Common myeloid progenitor, CD34-positive (primary cell): ENCODE data around the gene SPN.
"Not testable (repeated sequence)": the region's sequence is repeated elsewhere in the genome, so short reads cannot be mapped to it uniquely, and the experiment has no call there.

Experiments used
- CTCF ChIA-PET: fragments of 350-600 bp; sonication (Branson Sonifier 250); formaldehyde crosslinking; loops from one replicate; lab custom pipeline; 2021; ENCODE audit warnings: antibody characterized with exemption; lab: Charles Lee
- POLR2A ChIA-PET: fragments of 350-600 bp; sonication (Branson Sonifier 250); formaldehyde crosslinking; loops from one replicate; lab custom pipeline; 2021; ENCODE audit warnings: antibody characterized with exemption; lab: Charles Lee
- DNase-seq, 3 donors: peaks; one replicate each; pipeline versions ENCODE4 v3.0.0 to v3.0.0-alpha.2; 2013
- H3K27ac ChIP-seq, 2 experiments: 1 replicate in 1 of 2; 2 replicates in 1 of 2; pipeline ENCODE4 v1.7.0; 2013; ENCODE audit warnings: inconsistent platforms in 2 of 2, low read length in 2 of 2, mild to moderate bottlenecking in 2 of 2, low read depth in 1 of 2, moderate library complexity in 1 of 2; ENCODE audit not compliant: severe bottlenecking in 2 of 2, insufficient read depth in 1 of 2, poor library complexity in 1 of 2
- H3K27me3 ChIP-seq, 5 experiments: replicated peaks in 2 of 5; 1 replicate in 3 of 5; 2 replicates in 2 of 5; pipeline versions ENCODE4 v1.6.1 to v1.7.0; 2013; ENCODE audit warnings: low read length in 4 of 5, mild to moderate bottlenecking in 2 of 5, moderate library complexity in 2 of 5, inconsistent platforms in 1 of 5; ENCODE audit not compliant: insufficient read depth in 5 of 5, control insufficient read depth in 4 of 5
- H3K36me3 ChIP-seq, 4 experiments: 1 replicate in 2 of 4; 2 replicates in 2 of 4; pipeline versions ENCODE4 v1.6.1 to v1.7.0; 2013; ENCODE audit warnings: low read length in 3 of 4, control low read depth in 1 of 4, mild to moderate bottlenecking in 1 of 4; ENCODE audit not compliant: control insufficient read depth in 4 of 4, insufficient read depth in 4 of 4
- H3K4me1 ChIP-seq, 4 experiments: 1 replicate in 3 of 4; 2 replicates in 1 of 4; pipeline versions ENCODE4 v1.6.1 to v1.7.1; 2013; ENCODE audit warnings: low read length in 3 of 4, mild to moderate bottlenecking in 3 of 4, control low read depth in 1 of 4, inconsistent platforms in 1 of 4, moderate library complexity in 1 of 4; ENCODE audit not compliant: control insufficient read depth in 4 of 4, insufficient read depth in 4 of 4; ENCODE audit errors: control extremely low read depth in 1 of 4
- H3K4me3 ChIP-seq, 7 experiments: 1 replicate in 4 of 7; 2 replicates in 3 of 7; pipeline versions ENCODE4 v1.5.1 to v1.7.0; 2013; ENCODE audit warnings: mild to moderate bottlenecking in 7 of 7, low read length in 6 of 7, moderate library complexity in 6 of 7, inconsistent platforms in 2 of 7, low read depth in 2 of 7, control low read depth in 1 of 7; ENCODE audit not compliant: insufficient read depth in 4 of 7, control insufficient read depth in 1 of 7; ENCODE audit errors: extremely low read depth in 1 of 7
- H3K9me3 ChIP-seq, 5 experiments: 1 replicate in 4 of 5; 2 replicates in 1 of 5; pipeline versions ENCODE4 v1.6.1 to v1.7.1; 2013; ENCODE audit warnings: low read length in 4 of 5, mild to moderate bottlenecking in 2 of 5, inconsistent platforms in 1 of 5, low read depth in 1 of 5, moderate library complexity in 1 of 5; ENCODE audit not compliant: control insufficient read depth in 4 of 5, insufficient read depth in 2 of 5; ENCODE audit errors: control extremely low read depth in 1 of 5
- WGBS: methylation state at CpG from one replicate; pipeline ENCODE4 v1.1.5; 2013; ENCODE audit not compliant: insufficient coverage; 5-methylcytosine and 5-hydroxymethylcytosine counted together

Gene SPN

GRCh38 chr16:29689490-29690351 lies 26.7 kb downstream of the SPN start:
- not testable (repeated sequence) for H3K27me3 ChIP-seq, H3K27ac ChIP-seq, H3K9me3 ChIP-seq, H3K36me3 ChIP-seq, H3K4me3 ChIP-seq, DNase-seq
- H3K4me1 ChIP-seq = peaks cover 10 to 35% (median 21%) of the 10 kb centered on the region in 4 experiments
- CTCF ChIA-PET = interaction anchor here (1.4 to 3.6 kb wide), 4 partner anchors 10 to 126 kb away, joined by 3 to 21 read pairs (median 10); partner anchors contain the start of gene PAGR1
- POLR2A ChIA-PET = interaction anchor here (1.3 kb wide), 1 partner anchor 11 kb away, joined by 4 read pairs; the partner anchor contains the start of gene QPRT
- 87% methylated on average over 15 of the region's 23 CpGs for WGBS

- H3K4me1 ChIP-seq = peaks cover 0 to 17% (median 10%) of the 10 kb centered on the region in 4 experiments
- H3K4me3 ChIP-seq, H3K9me3 ChIP-seq, H3K27ac ChIP-seq, DNase-seq, H3K27me3 ChIP-seq: not testable (repeated sequence)
- peaks cover 0 to 19% (median 1%) of the 10 kb centered on the region in 4 experiments for H3K36me3 ChIP-seq
- WGBS = 99% methylated on average over 19 of the region's 26 CpGs
- CTCF ChIA-PET = interaction anchor here (1.3 to 3.6 kb wide), 5 partner anchors 17 to 156 kb away, joined by 3 to 16 read pairs (median 10); no protein-coding TSS in a partner anchor
- POLR2A ChIA-PET = interaction anchor here (0.7 kb wide), 1 partner anchor 180 kb away, joined by 4 read pairs; no protein-coding TSS in a partner anchor
Measured at GRCh38 chr16:29692606-29693005, 29.6 kb downstream of the SPN start.

- no peak for DNase-seq
- Histone ChIP-seq H3K4me3 (no peak overlapping the region), H3K4me1 (peaks cover 0 to 9% (median 7%) of the 10 kb centered on the region in 4 experiments), H3K9me3 (peaks cover 0 to 5% (median 0%) of the 10 kb centered on the region in 5 experiments), H3K27ac (no peak overlapping the region), H3K27me3 (no peaks in the 10 kb centered on the region), H3K36me3 (peaks cover 0 to 19% (median 0%) of the 10 kb centered on the region in 4 experiments)
- ChIA-PET CTCF (interaction anchor here (0.9 to 1.7 kb wide), 5 partner anchors 10 to 53 kb away, joined by 3 read pairs; no protein-coding TSS in a partner anchor), POLR2A (no interaction called here)
- WGBS = 97% methylated on average over 31 of the region's 41 CpGs
Measured at GRCh38 chr16:29694384-29695195, 31.5 kb downstream of the SPN start.

- ChIA-PET CTCF (interaction anchor here (1.0 to 1.9 kb wide), 5 partner anchors 14 to 152 kb away, joined by 3 to 11 read pairs (median 3); partner anchors contain the start of genes MVP and SPN), POLR2A (interaction anchor here (0.6 kb wide), 1 partner anchor 425 kb away, joined by 3 read pairs; no protein-coding TSS in a partner anchor)
- WGBS = 96% methylated on average over 3 of the region's 3 CpGs
- not testable (repeated sequence) for H3K4me1 ChIP-seq, H3K4me3 ChIP-seq, H3K9me3 ChIP-seq, H3K27me3 ChIP-seq, DNase-seq, H3K27ac ChIP-seq
- peaks cover 0 to 15% (median 0%) of the 10 kb centered on the region in 4 experiments for H3K36me3 ChIP-seq
Measured at GRCh38 chr16:29695675-29696074, 32.6 kb downstream of the SPN start.

GRCh38 chr16:29696881-29697331 lies 33.9 kb downstream of the SPN start:
- CTCF ChIA-PET = interaction anchor here (0.8 to 1.9 kb wide), 4 partner anchors 13 to 151 kb away, joined by 3 to 11 read pairs (median 4); partner anchors contain the start of gene MVP
- H3K4me1 ChIP-seq = peaks cover 0 to 12% (median 6%) of the 10 kb centered on the region in 4 experiments
- H3K36me3 ChIP-seq = peaks cover 0 to 15% (median 0%) of the 10 kb centered on the region in 4 experiments
- POLR2A ChIA-PET = no interaction called here
- H3K9me3 ChIP-seq = peaks cover 0 to 5% (median 0%) of the 10 kb centered on the region in 5 experiments
- no peak overlapping the region for H3K27ac ChIP-seq
- 100% methylated on average over 21 of the region's 21 CpGs for WGBS
- H3K27me3 ChIP-seq = peaks cover 0 to 7% (median 0%) of the 10 kb centered on the region in 5 experiments
- DNase-seq = no peak
- H3K4me3 ChIP-seq = no peak overlapping the region

GRCh38 chr16:29697391-29697790 lies 34.3 kb downstream of the SPN start:
- Histone ChIP-seq H3K27ac (no peak overlapping the region), H3K27me3 (peaks cover 0 to 9% (median 0%) of the 10 kb centered on the region in 5 experiments), H3K36me3 (peaks cover 0 to 15% (median 0%) of the 10 kb centered on the region in 4 experiments), H3K4me1 (peaks cover 0 to 16% (median 10%) of the 10 kb centered on the region in 4 experiments), H3K9me3 (peaks cover 0 to 5% (median 0%) of the 10 kb centered on the region in 5 experiments), H3K4me3 (no peak overlapping the region)
- ChIA-PET CTCF (interaction anchor here (1.6 kb wide), 1 partner anchor 123 kb away, joined by 3 read pairs; the partner anchor contains the start of gene MVP), POLR2A (no interaction called here)
- 100% methylated on average over 5 of the region's 7 CpGs for WGBS
- no peak for DNase-seq
